IPS-11a (cell line): Measurements from ENCODE around the gene CBX2.

ENCODE experiments used
- H3K4me3 ChIP-seq: one replicate; pipeline ENCODE4 v1.5.1; 2013; ENCODE audit warnings: low read depth, low read length, control low read depth

Gene CBX2

DNA sequence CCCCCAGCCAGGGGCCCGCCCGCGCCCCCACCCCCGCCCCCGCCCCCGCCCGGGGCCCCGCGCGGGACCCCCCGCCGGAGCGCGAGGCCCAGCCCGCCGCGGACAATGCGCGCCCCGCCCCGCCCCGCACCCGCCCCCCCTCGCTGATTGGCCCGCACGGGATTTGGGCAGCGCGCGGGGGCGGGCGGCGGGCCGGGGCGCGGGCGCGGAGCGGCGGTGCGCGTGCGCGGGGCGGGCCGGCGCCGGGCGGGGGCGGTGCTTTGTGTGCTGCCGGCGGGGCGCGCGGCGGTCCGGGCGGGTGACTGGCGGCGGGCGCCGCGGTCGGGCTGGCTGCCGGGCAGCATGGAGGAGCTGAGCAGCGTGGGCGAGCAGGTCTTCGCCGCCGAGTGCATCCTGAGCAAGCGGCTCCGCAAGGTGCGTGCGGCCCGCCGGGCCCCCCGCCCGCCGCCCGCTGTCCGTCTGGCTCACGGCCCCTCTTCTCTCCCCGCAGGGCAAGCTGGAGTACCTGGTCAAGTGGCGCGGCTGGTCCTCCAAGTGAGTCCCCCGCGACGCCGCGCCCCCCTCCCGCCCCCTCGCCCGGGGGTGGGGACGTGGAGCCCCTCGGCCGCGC, at the start of gene CBX2:
TSS of gene CBX2 (plus strand) at position 255 of the 610 bp plus-strand sequence. CDS start at position 343, 88 bp downstream.
- peak within 1 kb of the TSS; percentile 61 for H3K4me3 ChIP-seq

DNA sequence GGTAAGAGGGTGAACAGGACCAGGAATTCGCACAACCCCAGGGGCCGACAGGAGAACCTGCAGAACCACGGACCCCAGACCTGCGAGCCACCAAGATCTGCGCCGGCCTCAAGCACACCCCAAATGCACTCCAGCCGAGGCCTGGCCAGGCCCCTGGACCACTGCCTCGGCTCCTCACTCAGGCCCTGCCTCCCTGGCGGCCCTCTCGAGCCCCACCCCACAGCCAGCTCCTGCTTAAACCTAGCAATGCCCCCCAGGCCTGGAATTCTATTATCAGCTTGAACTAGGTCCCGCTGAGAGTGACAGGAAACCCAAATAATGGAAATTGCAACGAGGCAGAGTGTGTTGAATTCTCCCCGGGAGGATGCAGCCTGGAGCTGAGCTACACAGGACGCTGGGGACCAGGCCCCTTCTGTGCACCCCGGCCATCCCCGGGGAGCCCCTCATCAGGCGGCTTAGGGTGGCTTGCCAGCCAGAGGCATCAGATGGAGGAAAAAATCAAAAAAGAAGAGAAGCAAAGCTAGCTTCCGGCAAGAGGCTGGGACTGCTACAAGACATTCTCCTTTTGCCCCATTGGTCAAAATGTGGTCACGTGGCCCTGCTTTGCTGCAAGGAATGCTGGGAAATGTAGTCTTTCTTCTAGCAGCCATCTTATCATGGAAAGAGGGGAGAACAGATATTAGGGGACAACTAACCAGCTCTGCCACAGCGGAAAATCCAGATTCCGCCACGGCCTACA, 49.6 kb upstream of the CBX2 start:
- H3K4me3 ChIP-seq = no peak overlapping the region

DNA sequence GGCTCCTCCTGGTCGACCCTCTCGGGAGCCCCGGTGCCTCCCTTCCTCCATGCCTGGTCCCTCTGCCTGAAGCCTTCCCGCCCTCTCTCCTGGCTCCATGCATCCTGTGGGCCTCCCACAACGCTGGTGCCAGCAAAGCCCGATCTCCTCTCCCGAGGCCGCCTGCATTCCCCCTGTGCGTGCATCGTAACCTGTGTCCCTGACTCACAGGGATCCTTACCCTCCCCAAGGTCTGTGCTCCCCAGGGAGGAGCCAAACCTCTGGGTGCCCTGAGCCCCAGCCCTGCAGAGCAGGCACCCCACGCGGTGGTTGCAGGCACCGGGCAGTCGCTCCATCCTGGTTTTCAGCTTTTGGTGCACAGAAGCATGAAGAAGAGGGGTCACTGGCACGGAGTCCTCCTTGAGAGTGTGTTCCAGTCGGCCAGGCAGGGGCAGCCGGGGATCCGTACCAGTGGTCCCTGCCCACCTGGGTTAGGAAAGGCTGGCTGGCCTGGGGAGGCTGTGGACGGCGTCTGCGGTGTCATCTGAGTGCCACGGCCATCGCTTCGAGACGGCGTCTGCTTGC, 49.0 kb upstream of the CBX2 start:
- H3K4me3 ChIP-seq = no peak overlapping the region

DNA sequence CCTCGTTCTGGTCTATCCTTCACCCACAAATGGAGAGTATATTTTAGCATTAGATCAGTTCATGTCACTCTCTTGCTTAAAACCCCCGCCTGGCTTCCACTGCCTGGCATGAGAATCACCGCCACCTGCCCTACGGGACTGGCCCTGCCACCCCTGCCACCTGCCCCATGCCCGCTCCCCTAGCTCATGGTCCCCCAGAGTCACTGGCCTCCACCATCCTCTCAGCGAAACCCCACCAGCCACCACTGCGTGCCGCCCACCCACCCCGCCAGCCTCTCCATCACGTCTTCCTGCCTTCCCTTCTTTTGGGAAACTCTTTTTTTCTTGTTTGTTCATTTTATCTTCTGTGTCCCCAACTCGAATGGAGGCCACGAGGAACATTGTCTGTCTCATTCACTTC, 48.2 kb upstream of the CBX2 start:
- H3K4me3 ChIP-seq = no peak overlapping the region

DNA sequence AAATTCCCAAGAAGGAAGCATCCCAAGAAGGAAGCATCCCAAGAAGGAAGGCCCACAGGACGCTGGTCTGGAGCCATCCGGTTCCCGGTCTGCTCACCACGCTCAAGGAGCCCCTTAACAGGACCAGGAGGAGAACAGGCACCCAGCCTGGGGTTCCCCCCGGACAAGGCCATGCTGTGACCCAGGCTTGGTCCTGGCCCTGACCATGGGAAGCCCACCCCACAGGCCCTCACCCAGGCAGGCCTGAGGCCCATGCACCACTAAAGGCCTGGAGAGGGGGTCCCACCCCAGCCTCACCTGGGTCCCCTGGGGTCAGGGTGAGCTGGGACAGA, 47.5 kb upstream of the CBX2 start:
- no peak overlapping the region for H3K4me3 ChIP-seq

DNA sequence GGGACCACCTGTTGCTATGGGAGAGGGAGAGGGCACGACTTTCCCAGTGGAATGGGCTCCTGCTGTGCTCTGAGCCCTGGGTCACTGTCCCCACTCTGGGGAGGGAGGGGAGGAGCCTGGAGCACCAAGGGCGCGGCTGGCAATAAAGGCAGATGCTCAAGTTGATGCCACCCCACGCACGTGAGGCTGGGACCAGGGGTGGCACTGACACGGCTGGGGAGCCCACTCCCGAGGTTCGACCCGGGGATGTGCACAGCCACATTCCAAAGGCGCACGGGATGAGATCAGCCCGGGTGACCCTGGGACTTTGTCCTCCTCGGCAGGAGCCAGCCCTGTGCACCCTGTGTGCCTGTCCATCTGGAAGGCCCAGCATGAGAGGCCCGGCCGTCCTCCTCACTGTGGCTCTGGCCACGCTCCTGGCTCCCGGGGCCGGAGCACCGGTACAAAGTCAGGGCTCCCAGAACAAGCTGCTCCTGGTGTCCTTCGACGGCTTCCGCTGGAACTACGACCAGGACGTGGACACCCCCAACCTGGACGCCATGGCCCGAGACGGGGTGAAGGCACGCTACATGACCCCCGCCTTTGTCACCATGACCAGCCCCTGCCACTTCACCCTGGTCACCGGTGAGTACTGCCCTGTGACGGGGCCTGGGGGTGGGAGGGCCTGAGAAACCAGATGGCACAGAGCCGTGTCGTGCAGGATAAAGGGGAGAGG, 47.0 kb upstream of the CBX2 start, which contains the start of gene ENPP7:
TSS of gene ENPP7 (plus strand) at position 175 of the 715 bp plus-strand sequence. CDS start at position 372, 197 bp downstream.
- H3K4me3 ChIP-seq = no peak within 1 kb of the TSS

DNA sequence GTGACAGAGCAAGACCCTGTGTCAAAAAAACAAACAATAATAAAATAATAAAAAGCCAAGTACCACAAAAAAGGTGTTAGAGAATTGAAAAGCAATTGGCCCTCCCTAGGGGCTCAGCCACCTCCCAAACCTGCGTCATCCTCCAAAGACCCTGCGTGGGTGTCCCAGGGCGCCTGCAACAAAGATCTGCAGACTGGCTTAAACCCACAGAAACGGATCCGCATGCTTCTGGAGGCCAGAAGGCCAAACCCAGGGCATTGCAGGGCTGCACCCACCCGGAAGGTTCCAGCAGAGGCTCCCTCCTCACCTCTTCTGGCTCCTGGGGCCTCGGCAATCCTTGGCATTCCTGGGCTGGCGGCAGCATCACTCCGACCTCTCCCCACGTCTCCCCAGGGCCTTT, 45.7 kb upstream of the CBX2 start:
- no peak overlapping the region for H3K4me3 ChIP-seq

DNA sequence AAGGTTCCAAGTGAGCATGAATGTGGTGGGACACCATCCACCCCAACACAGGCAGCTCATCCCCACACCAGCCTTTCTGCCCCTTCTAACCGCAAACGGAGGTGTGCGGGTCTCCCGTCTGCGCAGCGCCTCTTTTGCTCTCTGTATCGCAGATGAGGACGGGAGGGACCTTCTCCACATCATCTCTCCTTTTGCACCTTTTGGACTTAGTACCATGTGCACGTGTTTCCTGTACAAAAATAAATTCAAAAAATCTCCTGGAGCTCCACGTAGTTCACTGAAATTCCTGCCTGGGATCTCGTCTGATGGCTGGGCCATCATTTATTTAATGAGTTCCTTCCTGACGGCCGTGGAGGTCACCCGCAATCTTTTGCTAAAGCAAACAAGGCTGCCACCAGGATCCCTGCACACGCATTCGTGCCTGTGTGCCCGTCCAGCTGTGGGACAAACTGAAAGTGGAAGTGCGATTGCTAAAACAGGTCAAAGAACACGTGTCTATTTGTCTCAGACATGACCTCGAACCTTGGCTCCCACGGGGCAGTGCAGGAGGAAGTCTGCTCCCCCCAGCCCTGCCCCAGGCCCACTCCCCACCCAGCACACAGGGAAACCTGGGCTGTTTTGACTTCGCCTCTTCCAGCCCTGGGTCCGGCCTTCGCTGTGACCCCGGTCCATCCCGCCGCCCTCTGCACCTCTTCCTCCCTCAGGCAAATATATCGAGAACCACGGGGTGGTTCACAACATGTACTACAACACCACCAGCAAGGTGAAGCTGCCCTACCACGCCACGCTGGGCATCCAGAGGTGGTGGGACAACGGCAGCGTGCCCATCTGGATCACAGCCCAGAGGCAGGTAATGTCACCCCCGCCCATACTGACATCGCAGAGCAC, 44.9 kb upstream of the CBX2 start:
- no peak overlapping the region for H3K4me3 ChIP-seq

DNA sequence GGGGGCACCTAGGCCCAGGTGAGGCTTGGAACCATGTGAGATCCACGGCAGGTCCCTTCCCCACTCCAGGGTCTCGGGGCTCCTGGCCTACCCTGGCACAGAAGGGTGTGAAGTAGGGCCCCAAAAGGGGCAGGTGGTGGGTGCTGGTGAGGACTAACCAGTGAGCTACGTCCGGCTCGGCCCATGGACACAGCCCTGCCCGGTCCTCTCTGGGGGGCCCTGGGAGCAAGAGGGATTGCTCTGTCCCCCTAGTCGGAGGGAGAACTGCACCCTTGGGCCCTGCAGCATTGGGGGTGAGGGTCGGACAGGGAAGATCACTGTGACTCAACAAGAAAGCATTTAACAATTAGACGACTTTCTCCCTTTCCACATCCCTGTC, 44.3 kb upstream of the CBX2 start:
- H3K4me3 ChIP-seq = no peak overlapping the region

DNA sequence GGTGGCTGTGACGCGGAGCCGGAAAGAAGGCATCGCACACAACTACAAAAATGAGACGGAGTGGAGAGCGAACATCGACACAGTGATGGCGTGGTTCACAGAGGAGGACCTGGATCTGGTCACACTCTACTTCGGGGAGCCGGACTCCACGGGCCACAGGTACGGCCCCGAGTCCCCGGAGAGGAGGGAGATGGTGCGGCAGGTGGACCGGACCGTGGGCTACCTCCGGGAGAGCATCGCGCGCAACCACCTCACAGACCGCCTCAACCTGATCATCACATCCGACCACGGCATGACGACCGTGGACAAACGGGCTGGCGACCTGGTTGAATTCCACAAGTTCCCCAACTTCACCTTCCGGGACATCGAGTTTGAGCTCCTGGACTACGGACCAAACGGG, 42.9 kb upstream of the CBX2 start:
- H3K4me3 ChIP-seq = no peak overlapping the region

DNA sequence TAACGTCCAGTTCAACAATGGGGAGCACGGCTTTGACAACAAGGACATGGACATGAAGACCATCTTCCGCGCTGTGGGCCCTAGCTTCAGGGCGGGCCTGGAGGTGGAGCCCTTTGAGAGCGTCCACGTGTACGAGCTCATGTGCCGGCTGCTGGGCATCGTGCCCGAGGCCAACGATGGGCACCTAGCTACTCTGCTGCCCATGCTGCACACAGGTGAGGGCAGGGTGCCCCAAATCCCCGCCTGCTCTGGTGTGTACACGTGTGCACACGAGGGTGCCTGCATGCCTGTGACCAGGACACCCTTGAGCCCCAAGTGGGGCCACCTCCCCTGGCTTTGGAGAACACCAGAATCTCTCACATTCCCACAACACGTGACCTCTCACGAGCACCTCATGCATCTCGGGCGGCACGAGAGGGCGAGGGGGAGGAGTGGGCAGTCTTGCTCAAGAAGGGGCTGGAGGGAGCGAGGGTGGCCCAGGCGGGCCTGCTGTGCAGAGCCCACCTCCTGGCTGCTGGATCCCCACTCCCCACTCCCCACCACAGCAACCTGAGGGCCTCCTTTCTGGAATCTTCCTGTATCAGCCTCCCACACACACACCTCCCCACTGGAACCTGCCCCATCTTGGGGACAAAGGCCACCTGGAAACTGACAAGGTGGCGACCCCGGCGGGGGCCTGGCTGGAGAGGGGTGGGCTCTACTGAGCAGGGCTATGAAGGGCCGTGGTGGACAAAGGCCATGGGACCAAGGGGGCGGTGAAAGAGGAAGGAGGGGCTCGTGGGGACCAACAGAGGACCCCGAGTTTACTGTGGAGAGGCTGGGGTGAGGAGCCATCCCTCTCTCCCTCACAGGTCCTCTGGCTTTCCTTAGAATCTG, 40.7 kb upstream of the CBX2 start:
- no peak overlapping the region for H3K4me3 ChIP-seq

DNA sequence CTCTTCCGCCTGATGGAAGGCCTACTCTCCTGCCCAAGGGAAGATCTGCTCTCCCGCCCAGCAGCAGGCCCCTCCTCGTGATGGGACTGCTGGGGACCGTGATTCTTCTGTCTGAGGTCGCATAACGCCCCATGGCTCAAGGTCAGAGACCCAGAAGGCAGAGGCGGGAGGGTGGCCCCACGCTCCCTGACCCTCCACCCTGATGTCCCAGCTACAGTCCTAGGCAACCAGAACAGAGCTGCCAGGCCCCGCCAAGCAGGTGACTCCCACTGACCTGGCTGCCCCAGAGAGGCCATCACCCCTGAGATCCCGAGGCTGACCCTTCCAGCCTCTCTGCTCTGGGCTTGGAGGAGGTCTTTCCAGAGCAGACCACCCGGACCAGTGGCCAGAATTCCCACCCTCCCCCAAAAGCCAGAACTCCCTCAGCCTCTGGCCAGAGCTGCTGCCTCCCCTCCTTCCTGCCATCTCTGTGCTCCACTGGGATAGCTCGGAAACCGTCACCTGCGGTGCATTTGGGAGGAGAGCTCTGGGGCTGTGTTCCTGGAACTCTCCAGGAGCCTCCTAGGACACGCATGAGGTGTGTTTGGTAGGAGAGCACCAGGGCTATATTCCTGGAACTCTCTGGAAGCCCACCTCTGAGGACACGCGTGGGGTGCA, 39.9 kb upstream of the CBX2 start:
- H3K4me3 ChIP-seq = no peak overlapping the region

DNA sequence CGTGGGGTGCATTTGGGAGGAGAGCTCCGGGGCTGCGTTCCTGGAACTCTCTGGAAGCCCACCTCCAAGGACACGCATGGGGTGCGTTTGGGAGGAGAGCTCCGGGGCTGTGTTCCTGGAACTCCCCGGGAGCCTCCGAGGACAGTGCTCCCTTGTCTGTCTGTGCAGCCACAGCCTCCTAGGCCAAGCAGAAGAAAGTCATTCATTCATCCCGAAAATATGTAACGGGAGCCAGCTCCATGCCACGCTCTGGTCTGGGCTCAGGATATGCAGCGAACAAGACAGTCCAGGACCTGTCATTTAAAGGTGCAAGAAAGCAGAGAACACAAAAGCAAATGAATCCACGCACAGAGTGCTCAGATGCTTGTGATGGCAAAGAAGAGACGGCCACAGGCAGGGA, 39.3 kb upstream of the CBX2 start:
- H3K4me3 ChIP-seq = no peak overlapping the region

DNA sequence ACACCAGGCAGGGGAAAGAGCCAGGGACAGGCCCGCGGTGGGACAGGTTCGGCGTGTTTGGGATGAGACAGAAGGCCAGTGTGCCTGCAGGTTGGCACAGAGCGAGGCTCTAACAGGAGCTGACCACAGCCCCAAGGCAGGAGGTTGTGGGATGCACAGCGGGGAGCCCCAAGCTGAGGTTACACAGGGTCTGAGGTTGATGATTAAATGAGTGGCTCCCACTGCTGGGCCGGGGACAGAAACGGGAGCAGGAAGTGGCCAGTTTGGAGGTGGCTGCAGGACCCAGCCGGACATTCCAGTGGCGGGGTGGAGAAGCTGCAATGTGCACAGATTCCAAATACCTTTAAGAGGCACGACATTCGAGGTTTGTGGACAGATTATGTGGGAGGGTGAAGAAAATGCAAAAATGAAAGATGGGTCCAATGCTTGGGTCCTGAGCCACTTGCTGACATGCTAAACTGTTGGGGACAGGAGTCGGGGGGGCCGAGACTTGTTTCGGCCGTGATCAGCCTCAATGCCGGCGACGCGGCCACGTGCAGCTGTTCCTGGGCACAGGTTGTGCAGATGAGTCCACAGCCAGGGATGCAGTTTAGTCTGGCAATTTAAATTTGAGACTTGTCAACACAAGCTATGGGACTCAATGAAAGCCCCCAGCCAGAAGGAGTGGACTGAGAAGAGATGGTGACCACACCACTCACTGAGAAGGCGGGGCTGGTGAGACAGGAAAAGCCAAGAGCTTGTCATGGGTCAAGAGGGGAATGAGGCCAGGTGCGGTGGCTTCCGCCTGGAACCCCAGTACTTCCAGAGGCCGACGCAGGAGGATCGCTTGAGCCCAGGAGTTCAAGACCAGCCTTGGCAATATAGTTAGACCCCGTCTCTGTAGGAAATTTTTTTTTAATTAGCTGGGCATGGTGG, 38.5 kb upstream of the CBX2 start:
- H3K4me3 ChIP-seq = no peak overlapping the region

DNA sequence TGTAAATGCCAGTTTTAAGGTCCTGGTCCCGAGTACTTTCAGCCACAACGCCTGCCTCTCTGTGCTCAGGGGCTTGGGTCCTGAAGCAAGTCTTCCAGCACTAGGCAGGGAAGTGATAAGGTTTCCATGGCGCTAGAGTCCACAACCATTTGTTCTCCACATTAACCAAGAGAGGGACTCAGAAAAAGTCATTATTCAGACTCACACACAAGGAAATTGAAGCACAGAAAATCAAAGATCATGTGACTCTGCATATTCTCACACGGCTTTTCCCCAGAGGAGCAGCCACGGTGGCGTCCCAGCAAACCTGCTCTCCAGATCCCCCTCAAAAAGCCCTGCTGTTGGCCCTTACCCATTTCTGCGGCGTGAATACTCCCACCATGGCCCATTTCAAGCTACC, 37.5 kb upstream of the CBX2 start:
- no peak overlapping the region for H3K4me3 ChIP-seq

DNA sequence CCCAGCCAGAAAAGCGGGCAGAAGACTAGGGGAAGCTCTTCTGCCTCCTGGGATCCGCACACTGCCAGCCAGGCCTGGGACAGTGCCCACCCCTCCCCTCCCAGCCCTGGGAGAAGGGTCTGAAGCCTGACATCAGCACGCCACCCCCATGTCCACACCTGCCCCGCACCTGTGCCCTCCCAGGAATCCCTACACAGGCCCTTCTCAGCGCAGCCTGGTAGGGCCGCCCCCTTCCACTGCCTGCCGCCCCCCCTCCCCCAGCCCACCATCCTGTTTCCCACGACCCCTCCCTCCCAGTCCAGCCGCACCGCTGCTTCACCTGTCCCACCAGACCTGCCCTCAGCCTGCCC, 36.6 kb upstream of the CBX2 start:
- H3K4me3 ChIP-seq = peak overlapping the region; percentile 41

DNA sequence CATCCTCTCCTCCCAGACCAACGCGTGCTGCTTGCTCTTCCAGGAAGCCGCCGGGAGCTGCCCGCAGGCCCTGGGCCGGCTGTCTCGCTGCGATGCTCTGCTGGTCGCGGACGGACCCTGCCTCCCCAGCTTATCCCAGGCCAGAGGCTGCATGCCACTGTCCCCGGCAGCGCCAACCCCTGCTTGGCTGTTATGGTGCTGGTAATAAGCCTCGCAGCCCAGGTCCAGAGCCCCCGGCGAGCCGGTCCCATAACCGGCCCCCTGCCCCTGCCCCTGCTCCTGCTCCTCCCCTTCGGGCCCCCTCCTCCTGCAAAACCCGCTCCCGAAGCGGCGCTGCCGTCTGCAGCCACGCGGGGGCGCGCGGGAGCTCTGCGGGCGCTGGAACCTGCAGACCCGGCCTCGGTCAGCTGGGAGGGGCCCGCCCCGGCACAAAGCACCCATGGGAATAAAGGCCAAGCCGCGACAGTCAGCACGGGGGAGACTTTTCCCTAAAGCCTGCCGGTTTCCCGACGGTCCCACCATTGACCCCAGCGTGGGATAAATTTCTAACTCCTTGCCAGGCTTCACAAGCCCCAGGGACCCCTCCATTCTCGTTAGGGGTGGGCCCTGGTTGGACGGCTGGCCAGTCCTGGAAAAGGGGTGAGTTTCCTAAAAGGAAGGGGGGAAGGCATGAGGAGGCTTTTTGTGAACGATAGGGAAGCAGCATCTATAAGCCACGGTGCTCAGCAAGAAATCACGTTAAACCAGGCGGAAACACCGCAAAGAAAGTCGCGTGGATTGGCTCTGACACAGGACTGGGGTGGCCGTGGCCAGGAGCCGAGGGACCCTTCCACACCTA, 36.0 kb upstream of the CBX2 start:
- H3K4me3 ChIP-seq = peak overlapping the region; percentile 41

DNA sequence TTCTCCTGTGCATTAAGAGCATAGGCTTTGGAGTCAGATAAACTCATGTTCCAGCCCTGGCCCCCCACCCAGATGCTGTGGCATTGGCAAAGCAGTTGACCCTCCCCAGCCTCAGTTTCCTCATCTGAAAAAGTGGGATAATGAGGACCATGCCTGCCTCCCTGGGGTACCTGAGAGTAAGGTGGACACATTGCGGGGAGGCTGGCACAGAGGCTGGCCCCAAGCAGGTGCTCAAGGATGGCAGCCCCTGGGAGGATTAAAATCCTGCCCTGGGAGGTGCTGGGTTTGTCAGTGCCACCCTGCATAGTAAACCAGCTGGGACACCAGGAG, 35.4 kb upstream of the CBX2 start:
- no peak overlapping the region for H3K4me3 ChIP-seq
